Gastrocnemius medialis (tissue), 4 donors: ENCODE results near the gene FSD2.

Source experiments
- CTCF ChIP-seq, 5 experiments: fragments of 450-650 bp in 3 of 5; fragments of 200-600 bp in 2 of 5; sonication (generic) in 2 of 5; IDR thresholded peaks in 4 of 5; conservative IDR thresholded peaks in 1 of 5; 1 replicate in 4 of 5; 2 replicates in 1 of 5; pipeline ENCODE4 v1.5.1; 2016 to 2019; ENCODE audit warnings: antibody characterized with exemption in 5 of 5, mild to moderate bottlenecking in 3 of 5, moderate library complexity in 3 of 5
- POLR2A ChIP-seq, 2 donors: fragments of 450-650 bp; IDR thresholded peaks; one replicate each; pipeline ENCODE4 v1.6.1; 2017; ENCODE audit warnings: antibody characterized with exemption in 2 of 2, mild to moderate bottlenecking in 2 of 2, moderate library complexity in 2 of 2

GRCh38 chr15:82848241-82848993 is 42.5 kb upstream of the FSD2 start:
- TF ChIP-seq POLR2A (IDR thresholded peaks at IDR 0.05), result no peak
- no peak for TF ChIP-seq CTCF (IDR thresholded peaks at IDR 0.05 in 4 of 5, conservative IDR thresholded peaks at IDR 0.05 in 1 of 5)
